Stomach (tissue), 9 donors: ENCODE data around the gene NCAPG. TPM values are rescaled to one million over a fixed set of nuclear protein-coding genes. Genes with fewer than 3 reads are reported as not detected.

Source experiments
- DNase-seq, 2 donors: peaks; one replicate each; pipeline versions ENCODE4 v3.0.0 to v3.0.0-alpha.2; 2013 to 2019
- H3K27ac ChIP-seq, 5 donors: fragments of 200-600 bp in 4 of 5; sonication (generic) in 4 of 5; one replicate each; pipeline ENCODE4 v1.5.1; 2013 to 2019; ENCODE audit warnings: mild to moderate bottlenecking in 1 of 5, moderate library complexity in 1 of 5
- H3K27me3 ChIP-seq, 3 donors: fragments of 200-600 bp; sonication (generic); one replicate each; pipeline ENCODE4 v1.5.1; 2017 to 2019; ENCODE audit warnings: mixed run types in 1 of 3
- H3K36me3 ChIP-seq, 4 donors: fragments of 200-600 bp; sonication (generic); 1 replicate in 3 of 4; 2 replicates in 1 of 4; pipeline ENCODE4 v1.5.1; 2016 to 2019
- H3K4me1 ChIP-seq, 4 donors: fragments of 200-600 bp; sonication (generic); one replicate each; pipeline ENCODE4 v1.5.1; 2016 to 2019
- H3K4me3 ChIP-seq, 4 donors: fragments of 200-600 bp; sonication (generic) in 3 of 4; one replicate each; pipeline ENCODE4 v1.5.1; 2016 to 2019; ENCODE audit warnings: mild to moderate bottlenecking in 1 of 4
- H3K9me3 ChIP-seq, 4 donors: fragments of 200-600 bp; sonication (generic); one replicate each; pipeline ENCODE4 v1.5.1; 2016 to 2019
- CTCF ChIP-seq, 7 experiments: fragments of 450-650 bp in 4 of 7; fragments of 200-600 bp in 3 of 7; sonication (generic) in 3 of 7; IDR thresholded peaks; one replicate each; pipeline ENCODE4 v1.5.1; 2016 to 2019; ENCODE audit warnings: antibody characterized with exemption in 7 of 7, control low read depth in 2 of 7, mild to moderate bottlenecking in 1 of 7
- EP300 ChIP-seq: sonication (generic); formaldehyde crosslinking; IDR thresholded peaks from one replicate; pipeline ENCODE4 v1.6.1; 2017; ENCODE audit warnings: antibody characterized with exemption
- POLR2A ChIP-seq, 4 donors: fragments of 450-650 bp; IDR thresholded peaks; one replicate each; pipeline ENCODE4 v1.6.1; 2016; ENCODE audit warnings: antibody characterized with exemption in 4 of 4, control low read depth in 2 of 4, mild to moderate bottlenecking in 1 of 4, moderate library complexity in 1 of 4
- POLR2AphosphoS5 ChIP-seq, 3 donors: sonication (generic); formaldehyde crosslinking; IDR thresholded peaks; one replicate each; pipeline ENCODE4 v1.6.1; 2016; ENCODE audit warnings: antibody characterized with exemption in 3 of 3
- WGBS, 5 donors: extraction: QIAGEN DNeasy Blood & Tissue Kit in 3 of 5; methylation state at CpG; one replicate each; pipeline versions ENCODE4 v1.1.5 to v1.1.7; 2013 to 2018; 5-methylcytosine and 5-hydroxymethylcytosine counted together
- intact Hi-C: fragments of 100-400 bp; cut with DNase I; formaldehyde crosslinking; loops from one replicate; pipeline ENCODE4 v1.15.1; 2023; ENCODE audit warnings: low total_unique reads
- polyA plus RNA-seq, 3 donors: library from polyadenylated mRNA; stranded (reverse); fragments of 200-250 nt; gene quantifications; one replicate each; pipeline ENCODE4 v1.2.3, GENCODE V29; 2013
- total RNA-seq, 5 donors: library from RNA; depleted of rRNA; stranded (reverse); fragments of >200 nt; gene quantifications; one replicate each; pipeline versions ENCODE4 v1.1.0 to v1.2.3, GENCODE V29; 2014 to 2016
- donor health status: healthy with polysubstance abuse.
- donor health status: Bipolar disorder and iron deficiency.
- donor health status: healthy.

NCAPG gene
- total and polyA plus RNA-seq, 8 donors = 0.61 to 16.3 (median 4.5) TPM

GRCh38 chr4:17763416-17763815, 47.4 kb upstream of the NCAPG start:
- no peak for TF ChIP-seq EP300
- TF ChIP-seq POLR2A (IDR thresholded peaks at IDR 0.05) = no peak
- no peak for TF ChIP-seq POLR2AphosphoS5 (IDR thresholded peaks at IDR 0.05)
- TF ChIP-seq CTCF (IDR thresholded peaks at IDR 0.05) = no peak
- Histone ChIP-seq H3K36me3 (no peaks in the 10 kb centered on the region), H3K27ac (no peak overlapping the region), H3K9me3 (peaks cover 0 to 11% (median 3%) of the 10 kb centered on the region in 4 donors), H3K4me3 (no peak overlapping the region), H3K4me1 (no peaks in the 10 kb centered on the region), H3K27me3 (no peaks in the 10 kb centered on the region)
- intact Hi-C loops = no loop called here
- peak in 1 of 2 donors; percentile 22 for DNase-seq
- 35 to 69% (median 61%) methylated on average over 3 of the region's 3 CpGs for WGBS, 5 donors

- Histone ChIP-seq H3K4me1 (no peaks in the 10 kb centered on the region), H3K9me3 (peaks cover 0 to 11% (median 3%) of the 10 kb centered on the region in 4 donors), H3K4me3 (no peak overlapping the region), H3K27me3 (no peaks in the 10 kb centered on the region), H3K27ac (no peak overlapping the region), H3K36me3 (no peaks in the 10 kb centered on the region)
- intact Hi-C loops = no loop called here
- no peak for DNase-seq
- no peak for TF ChIP-seq EP300
- no peak for TF ChIP-seq POLR2AphosphoS5 (IDR thresholded peaks at IDR 0.05)
- TF ChIP-seq CTCF (IDR thresholded peaks at IDR 0.05) = no peak
- no peak for TF ChIP-seq POLR2A (IDR thresholded peaks at IDR 0.05)
- 37 to 51% (median 42%) methylated on average over 5 of the region's 5 CpGs for WGBS, 5 donors
These were observed 46.8 kb upstream of the NCAPG start for GRCh38 chr4:17763931-17764330.

- Histone ChIP-seq H3K36me3 (no peaks in the 10 kb centered on the region), H3K27ac (no peak overlapping the region), H3K4me3 (no peak overlapping the region), H3K27me3 (no peaks in the 10 kb centered on the region), H3K9me3 (peaks cover 0 to 11% (median 3%) of the 10 kb centered on the region in 4 donors), H3K4me1 (no peaks in the 10 kb centered on the region)
- DNase-seq = no peak
- TF ChIP-seq CTCF (IDR thresholded peaks at IDR 0.05) (no peak), EP300 (no peak), POLR2AphosphoS5 (IDR thresholded peaks at IDR 0.05) (no peak), POLR2A (IDR thresholded peaks at IDR 0.05) (no peak)
- 73 to 91% (median 84%) methylated on average over 11 of the region's 11 CpGs for WGBS, 5 donors
- intact Hi-C loops = no loop called here
These were observed 45.1 kb upstream of the NCAPG start for GRCh38 chr4:17765514-17766286.

- H3K36me3 ChIP-seq = no peaks in the 10 kb centered on the region
- 91 to 97% (median 96%) methylated on average over 7 to 33 of the region's 33 CpGs for WGBS, 5 donors
- no peaks in the 10 kb centered on the region for H3K27me3 ChIP-seq
- DNase-seq = no peak
- H3K4me3 ChIP-seq = no peak overlapping the region
- H3K4me1 ChIP-seq = no peaks in the 10 kb centered on the region
- H3K9me3 ChIP-seq = peaks cover 0 to 11% (median 3%) of the 10 kb centered on the region in 4 donors
- no peak overlapping the region for H3K27ac ChIP-seq
- intact Hi-C loops = no loop called here
- TF ChIP-seq CTCF (IDR thresholded peaks at IDR 0.05) (no peak), EP300 (no peak), POLR2AphosphoS5 (IDR thresholded peaks at IDR 0.05) (no peak), POLR2A (IDR thresholded peaks at IDR 0.05) (no peak)
These were observed 43.8 kb upstream of the NCAPG start for GRCh38 chr4:17766826-17767458.
